GM23338 (cell line): ENCODE measurements around the gene PPP2R5D. TPM values are rescaled to one million over a fixed set of nuclear protein-coding genes. Genes with fewer than 3 reads are reported as not detected.
A peak's percentile ranks its signal among the peaks of the same experiment; 100 is the strongest.

ENCODE experiments used
- ATAC-seq: fragments of 200-7000 bp; cut with Tn5 transposase; 3 replicates; pipeline ENCODE4 v1.9.1; 2020
- DNase-seq: peaks from one replicate; pipeline ENCODE4 v3.0.0-alpha.2; 2015; ENCODE audit warnings: low spot score
- H2AFZ ChIP-seq: fragments of 200-600 bp; sonication (generic); 2 replicates; pipeline ENCODE4 v1.8.0; 2016; ENCODE audit warnings: antibody characterized with exemption, mild to moderate bottlenecking, moderate library complexity
- H3F3A ChIP-seq: fragments of 200-600 bp; sonication (generic); replicated peaks from 2 replicates; pipeline ENCODE4 v1.8.0; 2017; ENCODE audit warnings: antibody characterized with exemption, mixed run types, low read depth
- H3K27ac ChIP-seq: fragments of 200-600 bp; sonication (generic); 2 replicates; pipeline ENCODE4 v1.6.1; 2016; ENCODE audit warnings: low read depth
- H3K27me3 ChIP-seq: fragments of 200-600 bp; sonication (generic); 2 replicates; pipeline ENCODE4 v1.8.0; 2016; ENCODE audit warnings: mild to moderate bottlenecking, mixed run types, moderate library complexity; ENCODE audit not compliant: insufficient read depth
- H3K36me3 ChIP-seq: fragments of 200-600 bp; sonication (generic); 2 replicates; pipeline ENCODE4 v1.8.0; 2016; ENCODE audit warnings: mild to moderate bottlenecking; ENCODE audit not compliant: insufficient read depth
- H3K4me1 ChIP-seq: fragments of 200-600 bp; sonication (generic); 2 replicates; pipeline ENCODE4 v1.8.0; 2016; ENCODE audit warnings: mild to moderate bottlenecking, moderate library complexity; ENCODE audit not compliant: insufficient read depth
- H3K4me2 ChIP-seq: fragments of 200-600 bp; sonication (generic); 2 replicates; pipeline ENCODE4 v1.7.1; 2017; ENCODE audit warnings: mixed run types
- H3K4me3 ChIP-seq: fragments of 200-600 bp; sonication (generic); 2 replicates; pipeline ENCODE4 v1.6.1; 2016; ENCODE audit warnings: mixed run types
- H3K79me2 ChIP-seq: fragments of 200-600 bp; sonication (generic); replicated peaks from 2 replicates; pipeline ENCODE4 v1.8.0; 2017; ENCODE audit warnings: mild to moderate bottlenecking; ENCODE audit not compliant: insufficient read depth
- H3K9me2 ChIP-seq: fragments of 200-600 bp; sonication (generic); 2 replicates; pipeline ENCODE4 v1.8.0; 2017; ENCODE audit not compliant: insufficient read depth
- H4K20me1 ChIP-seq: fragments of 200-600 bp; sonication (generic); replicated peaks from 2 replicates; pipeline ENCODE4 v1.8.0; 2017; ENCODE audit warnings: mild to moderate bottlenecking; ENCODE audit not compliant: insufficient read depth
- H3K27ac Mint-ChIP-seq: 2 replicates; pipeline ENCODE4 v1.8.0; 2020; ENCODE audit warnings: inconsistent platforms, mild to moderate bottlenecking, moderate library complexity, mixed read lengths
- H3K27me3 Mint-ChIP-seq: 3 replicates; pipeline ENCODE4 v1.8.0; 2022; ENCODE audit warnings: low read depth, mild to moderate bottlenecking, moderate library complexity, mixed read lengths, inconsistent platforms; ENCODE audit not compliant: insufficient read depth, poor library complexity
- H3K36me3 Mint-ChIP-seq: 3 replicates; pipeline ENCODE4 v1.8.0; 2021; ENCODE audit warnings: low read depth, mild to moderate bottlenecking, inconsistent platforms, moderate library complexity, mixed read lengths
- H3K4me1 Mint-ChIP-seq: 3 replicates; pipeline ENCODE4 v1.8.0; 2020; ENCODE audit warnings: mild to moderate bottlenecking, inconsistent platforms, mixed read lengths
- H3K4me3 Mint-ChIP-seq: 3 replicates; pipeline ENCODE4 v1.8.0; 2021; ENCODE audit warnings: moderate library complexity, mild to moderate bottlenecking, inconsistent platforms, mixed read lengths
- H3K9me3 Mint-ChIP-seq: 3 replicates; pipeline ENCODE4 v1.8.0; 2020; ENCODE audit warnings: moderate library complexity, mild to moderate bottlenecking, inconsistent platforms, mixed read lengths
- POLR2AphosphoS5 ChIP-seq: IDR thresholded peaks from 2 replicates; pipeline ENCODE4 v1.6.1; 2016; ENCODE audit warnings: antibody characterized with exemption, low read depth
- STAT1 ChIP-seq: IDR thresholded peaks from one replicate; pipeline ENCODE4 v1.6.1; 2016; ENCODE audit warnings: antibody characterized with exemption; ENCODE audit not compliant: unreplicated experiment
- ZNF114 ChIP-seq: fragments of 250-450 bp; sonication (Bioruptor Pico); IDR thresholded peaks from 2 replicates; pipeline ENCODE4 v1.5.0; 2020; ENCODE audit warnings: mild to moderate bottlenecking, moderate library complexity
- ZNF331 ChIP-seq: fragments of 250-450 bp; sonication (Bioruptor Pico); IDR thresholded peaks from 2 replicates; pipeline ENCODE4 v1.5.0; 2020; ENCODE audit warnings: low read depth, mild to moderate bottlenecking, moderate library complexity
- polyA plus RNA-seq: library from polyadenylated mRNA; unstranded; fragments of >200 nt; fragmentation: Nextera tagmentation; extraction: Ambion mirVana; gene quantifications from 2 replicates; pipeline ENCODE4 v1.2.1, GENCODE V29; 2016
- total RNA-seq: library from RNA; depleted of rRNA; stranded (reverse); fragments of >200 nt; shearing (Covaris generic); gene quantifications from 2 replicates; pipeline ENCODE4 v1.2.3, GENCODE V29; 2014
- TF ChIP-seq, protein P1 (sequence below), 2 experiments: fragments of 200-600 bp in 1 of 2; sonication (generic) in 1 of 2; conservative IDR thresholded peaks; 2 replicates each; pipeline versions ENCODE4 v1.5.1 to v1.6.1; 2016 to 2017; ENCODE audit warnings: antibody characterized with exemption in 2 of 2, low read depth in 2 of 2, mild to moderate bottlenecking in 2 of 2, moderate library complexity in 1 of 2
- TF ChIP-seq, protein P2 (sequence below): IDR thresholded peaks from one replicate; pipeline ENCODE4 v1.6.1; 2018; ENCODE audit warnings: antibody characterized with exemption; ENCODE audit not compliant: unreplicated experiment
- TF ChIP-seq, protein P3 (sequence below): fragments of 250-450 bp; sonication (Bioruptor Pico); IDR thresholded peaks from 2 replicates; pipeline ENCODE4 v1.5.0; 2020; ENCODE audit warnings: mild to moderate bottlenecking, moderate library complexity

The PPP2R5D gene
- total and polyA plus RNA-seq, 2 experiments from 2014 or later, result 20.0 to 55.3 TPM

DNA sequence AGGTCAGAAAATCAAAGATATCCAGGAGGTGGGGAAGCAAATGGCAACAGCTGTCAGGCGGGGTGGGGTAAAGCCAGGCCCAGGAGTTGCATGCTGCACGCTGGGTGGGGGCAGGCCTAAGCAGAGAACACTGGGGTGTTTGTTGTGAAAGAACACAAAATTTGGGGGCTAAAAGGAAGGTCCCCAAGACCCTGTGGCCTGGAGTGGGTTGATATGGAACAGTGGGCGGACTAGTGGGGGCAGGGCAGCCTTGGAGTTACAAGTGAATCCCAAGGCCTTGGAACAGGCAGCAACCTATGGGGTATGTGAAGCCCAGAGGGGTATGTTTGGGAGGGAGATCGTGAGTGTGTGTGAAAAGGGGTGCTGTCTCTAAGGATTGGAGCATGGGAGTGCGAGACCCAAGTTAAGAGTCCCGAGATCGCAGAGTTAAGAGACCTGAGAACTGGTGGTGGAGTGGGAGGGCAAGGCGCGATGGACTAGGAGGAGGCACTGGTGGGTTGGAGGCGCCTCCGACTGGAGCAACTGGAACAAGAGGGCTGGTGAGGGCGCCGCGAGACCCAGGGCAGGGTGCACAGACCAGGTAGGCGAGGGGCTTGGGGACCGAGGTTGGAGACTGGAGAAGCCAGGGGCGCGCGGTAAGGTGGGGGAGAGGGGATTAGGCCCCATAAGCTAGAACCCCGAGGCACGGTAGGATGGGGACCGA, 68.6 kb downstream of the PPP2R5D start (continued):
- TF ChIP-seq, protein P1, sequence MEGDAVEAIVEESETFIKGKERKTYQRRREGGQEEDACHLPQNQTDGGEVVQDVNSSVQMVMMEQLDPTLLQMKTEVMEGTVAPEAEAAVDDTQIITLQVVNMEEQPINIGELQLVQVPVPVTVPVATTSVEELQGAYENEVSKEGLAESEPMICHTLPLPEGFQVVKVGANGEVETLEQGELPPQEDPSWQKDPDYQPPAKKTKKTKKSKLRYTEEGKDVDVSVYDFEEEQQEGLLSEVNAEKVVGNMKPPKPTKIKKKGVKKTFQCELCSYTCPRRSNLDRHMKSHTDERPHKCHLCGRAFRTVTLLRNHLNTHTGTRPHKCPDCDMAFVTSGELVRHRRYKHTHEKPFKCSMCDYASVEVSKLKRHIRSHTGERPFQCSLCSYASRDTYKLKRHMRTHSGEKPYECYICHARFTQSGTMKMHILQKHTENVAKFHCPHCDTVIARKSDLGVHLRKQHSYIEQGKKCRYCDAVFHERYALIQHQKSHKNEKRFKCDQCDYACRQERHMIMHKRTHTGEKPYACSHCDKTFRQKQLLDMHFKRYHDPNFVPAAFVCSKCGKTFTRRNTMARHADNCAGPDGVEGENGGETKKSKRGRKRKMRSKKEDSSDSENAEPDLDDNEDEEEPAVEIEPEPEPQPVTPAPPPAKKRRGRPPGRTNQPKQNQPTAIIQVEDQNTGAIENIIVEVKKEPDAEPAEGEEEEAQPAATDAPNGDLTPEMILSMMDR (conservative IDR thresholded peaks at IDR 0.05; ENCODE audit: low read depth in 2 of 2), result no peak
- TF ChIP-seq, protein P2, sequence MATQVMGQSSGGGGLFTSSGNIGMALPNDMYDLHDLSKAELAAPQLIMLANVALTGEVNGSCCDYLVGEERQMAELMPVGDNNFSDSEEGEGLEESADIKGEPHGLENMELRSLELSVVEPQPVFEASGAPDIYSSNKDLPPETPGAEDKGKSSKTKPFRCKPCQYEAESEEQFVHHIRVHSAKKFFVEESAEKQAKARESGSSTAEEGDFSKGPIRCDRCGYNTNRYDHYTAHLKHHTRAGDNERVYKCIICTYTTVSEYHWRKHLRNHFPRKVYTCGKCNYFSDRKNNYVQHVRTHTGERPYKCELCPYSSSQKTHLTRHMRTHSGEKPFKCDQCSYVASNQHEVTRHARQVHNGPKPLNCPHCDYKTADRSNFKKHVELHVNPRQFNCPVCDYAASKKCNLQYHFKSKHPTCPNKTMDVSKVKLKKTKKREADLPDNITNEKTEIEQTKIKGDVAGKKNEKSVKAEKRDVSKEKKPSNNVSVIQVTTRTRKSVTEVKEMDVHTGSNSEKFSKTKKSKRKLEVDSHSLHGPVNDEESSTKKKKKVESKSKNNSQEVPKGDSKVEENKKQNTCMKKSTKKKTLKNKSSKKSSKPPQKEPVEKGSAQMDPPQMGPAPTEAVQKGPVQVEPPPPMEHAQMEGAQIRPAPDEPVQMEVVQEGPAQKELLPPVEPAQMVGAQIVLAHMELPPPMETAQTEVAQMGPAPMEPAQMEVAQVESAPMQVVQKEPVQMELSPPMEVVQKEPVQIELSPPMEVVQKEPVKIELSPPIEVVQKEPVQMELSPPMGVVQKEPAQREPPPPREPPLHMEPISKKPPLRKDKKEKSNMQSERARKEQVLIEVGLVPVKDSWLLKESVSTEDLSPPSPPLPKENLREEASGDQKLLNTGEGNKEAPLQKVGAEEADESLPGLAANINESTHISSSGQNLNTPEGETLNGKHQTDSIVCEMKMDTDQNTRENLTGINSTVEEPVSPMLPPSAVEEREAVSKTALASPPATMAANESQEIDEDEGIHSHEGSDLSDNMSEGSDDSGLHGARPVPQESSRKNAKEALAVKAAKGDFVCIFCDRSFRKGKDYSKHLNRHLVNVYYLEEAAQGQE, result no peak

DNA sequence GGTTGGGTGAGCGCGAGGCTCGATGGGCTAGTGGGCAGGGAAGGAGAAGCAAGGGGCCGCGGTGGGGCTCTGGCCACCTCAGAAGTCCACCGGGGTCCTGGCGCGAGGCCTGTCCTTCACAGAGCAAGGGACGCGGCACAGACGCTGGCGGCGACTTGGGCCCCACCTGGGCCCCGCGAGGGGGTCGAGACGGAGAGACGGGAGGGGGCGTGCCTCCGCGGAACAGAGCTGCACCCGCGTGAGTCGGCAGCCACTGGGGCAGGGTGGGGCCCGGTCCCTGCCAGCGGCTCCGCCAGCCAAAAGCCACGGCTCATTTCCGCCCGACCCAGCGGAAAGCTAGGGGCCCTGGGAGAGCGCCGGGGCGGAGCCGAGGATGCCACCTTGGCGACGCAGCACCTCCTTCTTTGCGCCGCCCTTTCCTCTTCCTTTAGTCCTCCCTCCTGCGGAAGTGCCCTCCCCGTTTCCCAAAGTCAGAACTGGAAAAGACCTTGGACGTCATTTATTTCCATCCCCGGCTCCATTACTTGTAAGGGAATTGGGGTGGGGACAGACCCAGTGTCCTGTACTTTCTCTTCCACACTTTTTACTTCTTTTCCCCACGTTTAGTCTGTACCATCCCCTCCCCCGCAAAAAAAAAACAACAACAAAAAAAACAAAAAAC, 69.3 kb downstream of the PPP2R5D start, which contains the start of gene CUL7:
CUL7 (minus strand) TSS at position 307 of the 661 bp plus-strand sequence. CDS start 1,063 bp downstream, outside the sequence.
- peaks cover 5% of the 10 kb centered on the region; the same call in 1 of the 2 replicates for H3K36me3 ChIP-seq
- DNase-seq, result peak; percentile 98
- peaks cover 44% of the 10 kb centered on the region for H3K36me3 Mint-ChIP-seq
- peak; percentile 95 for ATAC-seq
- peak within 1 kb of the TSS; percentile 97 for H3K4me2 ChIP-seq
- peak within 1 kb of the TSS; percentile 88 for H3K4me3 ChIP-seq
- H4K20me1 ChIP-seq, result no peaks in the 10 kb centered on the region
- H3K4me3 Mint-ChIP-seq, result peak within 1 kb of the TSS; percentile 87
- H3K27me3 Mint-ChIP-seq, result peaks cover 10% of the 10 kb centered on the region
- H3K9me2 ChIP-seq, result no peaks in the 10 kb centered on the region
- H3K79me2 ChIP-seq, result peaks cover 20% of the 10 kb centered on the region
- peak within 1 kb of the TSS; percentile 93 for H3K27ac ChIP-seq
- H3K27ac Mint-ChIP-seq, result peak within 1 kb of the TSS; percentile 98
- H2AFZ ChIP-seq, result peak within 1 kb of the TSS; percentile 83
- no peaks in the 10 kb centered on the region; the same call in 1 of the 3 replicates for H3K9me3 Mint-ChIP-seq
- H3K4me1 Mint-ChIP-seq, result peaks cover 43% of the 10 kb centered on the region
- peaks cover 17% of the 10 kb centered on the region; the same call in 1 of the 2 replicates for H3F3A ChIP-seq
- no peaks in the 10 kb centered on the region for H3K27me3 ChIP-seq
- peaks cover 12% of the 10 kb centered on the region for H3K4me1 ChIP-seq
- TF ChIP-seq STAT1 (no peak), POLR2AphosphoS5 (peak; percentile 85), ZNF114 (CRISPR knock-in tag) (no peak), ZNF331 (CRISPR knock-in tag) (no peak)
- TF ChIP-seq, protein P3, sequence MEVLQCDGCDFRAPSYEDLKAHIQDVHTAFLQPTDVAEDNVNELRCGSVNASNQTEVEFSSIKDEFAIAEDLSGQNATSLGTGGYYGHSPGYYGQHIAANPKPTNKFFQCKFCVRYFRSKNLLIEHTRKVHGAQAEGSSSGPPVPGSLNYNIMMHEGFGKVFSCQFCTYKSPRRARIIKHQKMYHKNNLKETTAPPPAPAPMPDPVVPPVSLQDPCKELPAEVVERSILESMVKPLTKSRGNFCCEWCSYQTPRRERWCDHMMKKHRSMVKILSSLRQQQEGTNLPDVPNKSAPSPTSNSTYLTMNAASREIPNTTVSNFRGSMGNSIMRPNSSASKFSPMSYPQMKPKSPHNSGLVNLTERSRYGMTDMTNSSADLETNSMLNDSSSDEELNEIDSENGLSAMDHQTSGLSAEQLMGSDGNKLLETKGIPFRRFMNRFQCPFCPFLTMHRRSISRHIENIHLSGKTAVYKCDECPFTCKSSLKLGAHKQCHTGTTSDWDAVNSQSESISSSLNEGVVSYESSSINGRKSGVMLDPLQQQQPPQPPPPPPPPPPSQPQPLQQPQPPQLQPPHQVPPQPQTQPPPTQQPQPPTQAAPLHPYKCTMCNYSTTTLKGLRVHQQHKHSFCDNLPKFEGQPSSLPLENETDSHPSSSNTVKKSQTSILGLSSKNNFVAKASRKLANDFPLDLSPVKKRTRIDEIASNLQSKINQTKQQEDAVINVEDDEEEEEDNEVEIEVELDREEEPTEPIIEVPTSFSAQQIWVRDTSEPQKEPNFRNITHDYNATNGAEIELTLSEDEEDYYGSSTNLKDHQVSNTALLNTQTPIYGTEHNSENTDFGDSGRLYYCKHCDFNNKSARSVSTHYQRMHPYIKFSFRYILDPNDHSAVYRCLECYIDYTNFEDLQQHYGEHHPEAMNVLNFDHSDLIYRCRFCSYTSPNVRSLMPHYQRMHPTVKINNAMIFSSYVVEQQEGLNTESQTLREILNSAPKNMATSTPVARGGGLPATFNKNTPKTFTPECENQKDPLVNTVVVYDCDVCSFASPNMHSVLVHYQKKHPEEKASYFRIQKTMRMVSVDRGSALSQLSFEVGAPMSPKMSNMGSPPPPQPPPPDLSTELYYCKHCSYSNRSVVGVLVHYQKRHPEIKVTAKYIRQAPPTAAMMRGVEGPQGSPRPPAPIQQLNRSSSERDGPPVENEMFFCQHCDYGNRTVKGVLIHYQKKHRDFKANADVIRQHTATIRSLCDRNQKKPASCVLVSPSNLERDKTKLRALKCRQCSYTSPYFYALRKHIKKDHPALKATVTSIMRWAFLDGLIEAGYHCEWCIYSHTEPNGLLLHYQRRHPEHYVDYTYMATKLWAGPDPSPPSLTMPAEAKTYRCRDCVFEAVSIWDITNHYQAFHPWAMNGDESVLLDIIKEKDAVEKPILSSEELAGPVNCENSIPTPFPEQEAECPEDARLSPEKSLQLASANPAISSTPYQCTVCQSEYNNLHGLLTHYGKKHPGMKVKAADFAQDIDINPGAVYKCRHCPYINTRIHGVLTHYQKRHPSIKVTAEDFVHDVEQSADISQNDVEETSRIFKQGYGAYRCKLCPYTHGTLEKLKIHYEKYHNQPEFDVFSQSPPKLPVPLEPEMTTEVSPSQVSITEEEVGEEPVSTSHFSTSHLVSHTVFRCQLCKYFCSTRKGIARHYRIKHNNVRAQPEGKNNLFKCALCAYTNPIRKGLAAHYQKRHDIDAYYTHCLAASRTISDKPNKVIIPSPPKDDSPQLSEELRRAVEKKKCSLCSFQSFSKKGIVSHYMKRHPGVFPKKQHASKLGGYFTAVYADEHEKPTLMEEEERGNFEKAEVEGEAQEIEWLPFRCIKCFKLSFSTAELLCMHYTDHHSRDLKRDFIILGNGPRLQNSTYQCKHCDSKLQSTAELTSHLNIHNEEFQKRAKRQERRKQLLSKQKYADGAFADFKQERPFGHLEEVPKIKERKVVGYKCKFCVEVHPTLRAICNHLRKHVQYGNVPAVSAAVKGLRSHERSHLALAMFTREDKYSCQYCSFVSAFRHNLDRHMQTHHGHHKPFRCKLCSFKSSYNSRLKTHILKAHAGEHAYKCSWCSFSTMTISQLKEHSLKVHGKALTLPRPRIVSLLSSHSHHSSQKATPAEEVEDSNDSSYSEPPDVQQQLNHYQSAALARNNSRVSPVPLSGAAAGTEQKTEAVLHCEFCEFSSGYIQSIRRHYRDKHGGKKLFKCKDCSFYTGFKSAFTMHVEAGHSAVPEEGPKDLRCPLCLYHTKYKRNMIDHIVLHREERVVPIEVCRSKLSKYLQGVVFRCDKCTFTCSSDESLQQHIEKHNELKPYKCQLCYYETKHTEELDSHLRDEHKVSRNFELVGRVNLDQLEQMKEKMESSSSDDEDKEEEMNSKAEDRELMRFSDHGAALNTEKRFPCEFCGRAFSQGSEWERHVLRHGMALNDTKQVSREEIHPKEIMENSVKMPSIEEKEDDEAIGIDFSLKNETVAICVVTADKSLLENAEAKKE (CRISPR knock-in tag), result no peak
- TF ChIP-seq, protein P1 (conservative IDR thresholded peaks at IDR 0.05; ENCODE audit: low read depth in 2 of 2), result 0 out of 4 replicates have a peak, but pooled peaks of 1 of the 2 experiments have one; percentile 8
